Measurements from ENCODE around the gene CORIN.

The CORIN gene

GRCh38 chr4:47733302-47734175, 104.3 kb downstream of the CORIN start:
- ChIA-PET CTCF (interaction anchor here (0.8 to 1.2 kb wide), 2 partner anchors 17 to 22 kb away, joined by 3 to 4 read pairs; no protein-coding TSS in a partner anchor), POLR2A (no interaction called here)
- no peak for DNase-seq (ENCODE audit: extremely low spot score)
- TF ChIP-seq CTCF (IDR thresholded peaks at IDR 0.05; ENCODE audit: control extremely low read depth, extremely low read depth, low read depth, missing control alignments): no peak

GRCh38 chr4:47731182-47731581, 106.7 kb downstream of the CORIN start:
- ChIA-PET POLR2A (no interaction called here), CTCF (no interaction called here)
- no peak for DNase-seq (ENCODE audit: extremely low spot score)
- no peak for TF ChIP-seq CTCF (IDR thresholded peaks at IDR 0.05; ENCODE audit: control extremely low read depth, extremely low read depth, low read depth, missing control alignments)

- ChIA-PET POLR2A (no interaction called here), CTCF (interaction anchor here (0.7 to 2.5 kb wide), 5 partner anchors 10 to 110 kb away, joined by 3 to 7 read pairs (median 4); no protein-coding TSS in a partner anchor)
- no peak for TF ChIP-seq CTCF (IDR thresholded peaks at IDR 0.05; ENCODE audit: control extremely low read depth, extremely low read depth, low read depth, missing control alignments)
- DNase-seq (ENCODE audit: extremely low spot score): no peak
Measured at GRCh38 chr4:47729131-47729680, 108.7 kb downstream of the CORIN start.

- ChIA-PET CTCF (no interaction called here), POLR2A (no interaction called here)
- TF ChIP-seq CTCF (IDR thresholded peaks at IDR 0.05; ENCODE audit: control extremely low read depth, extremely low read depth, low read depth, missing control alignments): no peak
- DNase-seq (ENCODE audit: extremely low spot score): no peak
Measured at GRCh38 chr4:47721892-47722575, 115.8 kb downstream of the CORIN start.

GRCh38 chr4:47721485-47721884, 116.4 kb downstream of the CORIN start:
- no peak for TF ChIP-seq CTCF (IDR thresholded peaks at IDR 0.05; ENCODE audit: control extremely low read depth, extremely low read depth, low read depth, missing control alignments)
- ChIA-PET POLR2A (no interaction called here), CTCF (no interaction called here)
- DNase-seq (ENCODE audit: extremely low spot score): no peak

GRCh38 chr4:47720787-47721186, 117.1 kb downstream of the CORIN start:
- no peak for DNase-seq (ENCODE audit: extremely low spot score)
- no peak for TF ChIP-seq CTCF (IDR thresholded peaks at IDR 0.05; ENCODE audit: control extremely low read depth, extremely low read depth, low read depth, missing control alignments)
- POLR2A ChIA-PET: no interaction called here
- CTCF ChIA-PET: no interaction called here
